ENCODE data around the gene ATAD1. TPM values are rescaled to one million over a fixed set of nuclear protein-coding genes. Genes with fewer than 3 reads are reported as not detected.

The ATAD1 gene
- total and polyA plus RNA-seq, 8 donors, result 3.6 to 23.4 (median 16.0) TPM

GRCh38 chr10:87764072-87764934 lies 53.7 kb downstream of the ATAD1 start:
- Histone ChIP-seq H3K36me3 (no peaks in the 10 kb centered on the region), H3K4me3 (no peak overlapping the region), H3K27me3 (no peaks in the 10 kb centered on the region), H3K27ac (no peak overlapping the region), H3K9me3 (no peaks in the 10 kb centered on the region), H3K4me1 (peaks cover 0 to 6% (median 0%) of the 10 kb centered on the region in 3 donors)
- intact Hi-C loops (cut with DNase I), result no loop called here
- 92 to 94% methylated on average over 13 of the region's 13 CpGs for WGBS, 2 donors
- ATAC-seq, result no peak
- no peak for FAIRE-seq
- DNase-seq, result no peak
- no peak for TF ChIP-seq CTCF (IDR thresholded peaks at IDR 0.05)

GRCh38 chr10:87763086-87763861 lies 54.8 kb downstream of the ATAD1 start:
- Histone ChIP-seq H3K36me3 (no peaks in the 10 kb centered on the region), H3K4me3 (no peak overlapping the region), H3K9me3 (no peaks in the 10 kb centered on the region), H3K27me3 (no peaks in the 10 kb centered on the region), H3K27ac (no peak overlapping the region), H3K4me1 (peaks cover 0 to 6% (median 0%) of the 10 kb centered on the region in 3 donors)
- ATAC-seq (no peak), FAIRE-seq (no peak), DNase-seq (no peak)
- no peak for TF ChIP-seq CTCF (IDR thresholded peaks at IDR 0.05)
- intact Hi-C loops (cut with DNase I), result no loop called here
- 83 to 85% methylated on average over 5 of the region's 5 CpGs for WGBS, 2 donors

- Histone ChIP-seq H3K4me1 (peaks cover 0 to 6% (median 0%) of the 10 kb centered on the region in 3 donors), H3K36me3 (no peaks in the 10 kb centered on the region), H3K27ac (no peak overlapping the region), H3K4me3 (no peak overlapping the region), H3K27me3 (no peaks in the 10 kb centered on the region), H3K9me3 (no peaks in the 10 kb centered on the region)
- no peak for TF ChIP-seq CTCF (IDR thresholded peaks at IDR 0.05)
- intact Hi-C loops (cut with DNase I), result no loop called here
- peak; percentile 30 to 72 (median 56) for ATAC-seq
- DNase-seq, result no peak
- 71 to 82% methylated on average over 2 of the region's 2 CpGs for WGBS, 2 donors
- FAIRE-seq, result no peak
Observed at GRCh38 chr10:87761892-87762291, 56.1 kb downstream of the ATAD1 start.

GRCh38 chr10:87761153-87761552 lies 56.9 kb downstream of the ATAD1 start:
- TF ChIP-seq CTCF (IDR thresholded peaks at IDR 0.05), result no peak
- Histone ChIP-seq H3K36me3 (no peaks in the 10 kb centered on the region), H3K27ac (no peak overlapping the region), H3K27me3 (no peaks in the 10 kb centered on the region), H3K4me3 (no peak overlapping the region), H3K9me3 (no peaks in the 10 kb centered on the region), H3K4me1 (peaks cover 0 to 6% (median 0%) of the 10 kb centered on the region in 3 donors)
- no peak for ATAC-seq
- WGBS, 2 donors, result 93 to 94% methylated on average over 4 of the region's 4 CpGs
- no peak for DNase-seq
- no peak for FAIRE-seq
- intact Hi-C loops (cut with DNase I), result no loop called here
